ENCODE measurements around the gene CNNM2.

GRCh38 chr10:103041391-103041790 is 123.3 kb downstream of the CNNM2 start:
- no peak for TF ChIP-seq CTCF (IDR thresholded peaks at IDR 0.05)
- TF ChIP-seq POLR2A (IDR thresholded peaks at IDR 0.05), result no peak

Measured in right lobe of liver (tissue), 4 donors.